ENCODE data around the gene DIAPH2. TPM values are rescaled to one million over a fixed set of nuclear protein-coding genes. Genes with fewer than 3 reads are reported as not detected.

The DIAPH2 gene
- total RNA-seq, 4 donors from 2014 or later, result 16.7 to 27.3 (median 20.3) TPM

GRCh38 chrX:97326456-97326855 lies 641.8 kb downstream of the DIAPH2 start:
- DNase-seq (ENCODE audit: low spot score in 2 of 2), result no peak
- H3K4me3 ChIP-seq (ENCODE audit: low read depth, poor library complexity, severe bottlenecking), result no peak overlapping the region
- 71 to 83% methylated on average over 2 of the region's 2 CpGs for WGBS, 2 donors
- intact Hi-C loops (cut with DNase I; ENCODE audit: low total_unique reads), result no loop called here
- TF ChIP-seq POLR2A (IDR thresholded peaks at IDR 0.05), result no peak
- TF ChIP-seq CTCF (IDR thresholded peaks at IDR 0.05), result no peak

GRCh38 chrX:97328853-97329390 lies 644.3 kb downstream of the DIAPH2 start:
- 48 to 87% methylated on average over 1 of the region's 1 CpG for WGBS, 2 donors
- intact Hi-C loops (cut with DNase I; ENCODE audit: low total_unique reads), result no loop called here
- no peak for DNase-seq (ENCODE audit: low spot score in 2 of 2)
- no peak for TF ChIP-seq POLR2A (IDR thresholded peaks at IDR 0.05)
- no peak for TF ChIP-seq CTCF (IDR thresholded peaks at IDR 0.05)
- no peak overlapping the region for H3K4me3 ChIP-seq (ENCODE audit: low read depth, poor library complexity, severe bottlenecking)

- no peak for DNase-seq (ENCODE audit: low spot score in 2 of 2)
- intact Hi-C loops (cut with DNase I; ENCODE audit: low total_unique reads), result no loop called here
- no peak overlapping the region for H3K4me3 ChIP-seq (ENCODE audit: low read depth, poor library complexity, severe bottlenecking)
- no peak for TF ChIP-seq POLR2A (IDR thresholded peaks at IDR 0.05)
- TF ChIP-seq CTCF (IDR thresholded peaks at IDR 0.05), result no peak
- 82 to 93% methylated on average over 1 of the region's 1 CpG for WGBS, 2 donors
These were observed 645.5 kb downstream of the DIAPH2 start for GRCh38 chrX:97330151-97330550.

DNA sequence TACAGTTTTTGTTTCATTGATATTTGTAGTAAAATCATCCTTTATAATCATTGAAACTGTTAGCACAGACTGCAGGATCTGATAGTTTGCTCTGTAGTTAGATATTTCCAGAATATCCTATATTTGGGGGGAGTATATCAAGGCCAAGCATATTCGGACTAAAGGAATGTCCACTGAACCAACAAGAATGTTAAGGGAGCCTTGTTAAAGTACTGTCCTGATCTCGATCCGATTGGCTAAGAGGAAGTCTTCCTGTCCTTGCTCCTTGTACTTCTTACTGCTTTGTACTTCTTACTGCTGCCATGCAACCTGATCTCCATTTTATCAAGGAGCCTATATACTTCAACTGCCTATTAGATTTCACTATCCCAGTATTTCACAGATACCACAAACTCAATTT lies 648.3 kb downstream of the DIAPH2 start:
- no peak for DNase-seq (ENCODE audit: low spot score in 2 of 2)
- intact Hi-C loops (cut with DNase I; ENCODE audit: low total_unique reads), result no loop called here
- no peak overlapping the region for H3K4me3 ChIP-seq (ENCODE audit: low read depth, poor library complexity, severe bottlenecking)
- no peak for TF ChIP-seq POLR2A (IDR thresholded peaks at IDR 0.05)
- no peak for TF ChIP-seq CTCF (IDR thresholded peaks at IDR 0.05)
- WGBS, 2 donors, result 84 to 92% methylated on average over 3 of the region's 3 CpGs

DNA sequence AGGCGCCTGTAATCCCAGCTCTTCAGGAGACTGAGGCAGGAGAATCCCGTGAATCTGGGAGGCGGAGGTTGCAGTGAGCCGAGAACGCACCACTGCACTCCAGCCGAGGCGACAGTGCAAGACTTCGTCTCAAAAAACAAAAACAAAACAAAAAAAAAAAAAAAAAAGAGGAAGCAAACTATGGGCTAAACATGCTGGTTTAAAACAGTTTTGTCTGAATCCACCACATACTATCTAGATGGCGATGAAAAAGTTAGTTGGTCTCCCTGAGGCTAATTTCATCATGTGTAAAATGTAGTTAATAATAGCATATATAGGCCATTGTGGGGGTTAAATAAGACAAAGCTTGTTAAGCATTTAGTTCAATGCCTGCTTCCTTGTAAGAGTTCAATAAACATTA lies 650.2 kb downstream of the DIAPH2 start:
- WGBS, 2 donors, result 94% methylated on average over 9 of the region's 9 CpGs
- H3K4me3 ChIP-seq (ENCODE audit: low read depth, poor library complexity, severe bottlenecking), result no peak overlapping the region
- TF ChIP-seq POLR2A (IDR thresholded peaks at IDR 0.05) (no peak), CTCF (IDR thresholded peaks at IDR 0.05) (no peak)
- DNase-seq (ENCODE audit: low spot score in 2 of 2), result no peak
- intact Hi-C loops (cut with DNase I; ENCODE audit: low total_unique reads), result no loop called here

GRCh38 chrX:97344724-97345123 lies 660.1 kb downstream of the DIAPH2 start:
- 48 to 89% methylated on average over 2 of the region's 2 CpGs for WGBS, 2 donors
- TF ChIP-seq POLR2A (IDR thresholded peaks at IDR 0.05) (no peak), CTCF (IDR thresholded peaks at IDR 0.05) (no peak)
- H3K4me3 ChIP-seq (ENCODE audit: low read depth, poor library complexity, severe bottlenecking), result no peak overlapping the region
- DNase-seq (ENCODE audit: low spot score in 2 of 2), result no peak
- intact Hi-C loops (cut with DNase I; ENCODE audit: low total_unique reads), result no loop called here
